NCI-H446 treated with DMSO at 0.1 percent for 48 hours (cell line): ENCODE data around the gene KRTAP10-7.
"Not testable (repeated sequence)": the region's sequence is repeated elsewhere in the genome, so short reads cannot be mapped to it uniquely, and the experiment has no call there.

Source experiments
- DNase-seq: peaks from one replicate; lab custom pipeline; 2025; lab: John Stamatoyannopoulos, UW

The KRTAP10-7 gene

DNA sequence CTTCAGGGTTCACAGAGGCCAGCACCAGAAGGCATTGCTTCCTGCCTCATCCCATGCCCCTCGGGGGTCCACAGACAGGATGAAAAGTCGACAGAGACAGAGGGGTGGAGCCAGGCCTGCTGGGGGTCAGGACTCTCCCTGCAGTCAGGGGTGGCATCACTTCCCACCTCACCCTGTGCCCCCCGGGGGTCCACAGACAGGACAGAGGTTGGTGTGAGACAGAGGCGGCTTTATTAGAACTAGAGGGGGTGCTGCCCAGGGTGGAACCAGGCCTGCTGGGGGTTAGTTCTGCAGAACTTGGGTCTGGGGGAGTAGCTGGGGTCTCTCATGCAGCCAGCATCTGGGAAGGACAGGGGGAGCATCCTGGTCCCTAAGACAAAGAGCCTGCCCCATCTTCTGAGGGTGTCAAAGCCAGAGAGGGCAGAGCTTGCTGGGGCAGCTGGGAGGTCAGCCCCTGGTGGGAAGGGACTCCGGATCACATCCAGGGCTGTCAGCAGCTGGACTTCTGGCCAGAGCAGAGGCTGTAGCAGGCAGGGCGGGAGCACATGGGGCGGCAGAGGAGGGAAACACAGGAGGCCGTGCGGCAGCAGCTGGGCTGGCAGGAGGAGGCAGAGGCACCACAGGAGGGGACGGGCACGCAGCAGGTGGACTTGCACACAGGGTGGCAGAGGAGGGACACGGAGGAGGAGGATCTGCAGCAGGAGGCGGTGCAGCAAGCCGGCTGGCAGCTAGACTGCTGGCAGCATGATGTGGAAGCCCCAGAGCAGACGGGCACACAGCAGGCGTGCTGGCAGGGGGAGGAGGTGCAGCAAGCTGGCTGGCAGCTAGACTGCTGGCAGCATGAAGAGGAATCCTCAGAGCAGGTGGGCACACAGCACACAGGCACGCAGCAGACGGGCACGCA, 9.2 kb upstream of the KRTAP10-7 start:
- not testable (repeated sequence) for DNase-seq

DNA sequence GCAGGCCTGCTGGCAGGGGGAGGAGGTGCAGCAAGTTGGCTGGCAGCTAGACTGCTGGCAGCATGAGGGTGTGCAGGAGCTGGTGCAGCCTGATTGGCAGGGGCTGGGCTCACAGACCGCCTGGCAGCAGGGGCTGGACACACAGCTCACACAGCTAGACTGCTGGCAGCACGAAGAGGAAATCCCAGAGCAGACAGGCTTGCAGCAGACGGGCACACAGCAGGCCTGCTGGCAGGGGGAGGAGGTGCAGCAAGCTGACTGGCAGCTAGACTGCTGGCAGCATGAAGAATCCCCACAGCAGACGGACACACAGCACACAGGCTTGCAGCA, 8.6 kb upstream of the KRTAP10-7 start:
- not testable (repeated sequence) for DNase-seq

DNA sequence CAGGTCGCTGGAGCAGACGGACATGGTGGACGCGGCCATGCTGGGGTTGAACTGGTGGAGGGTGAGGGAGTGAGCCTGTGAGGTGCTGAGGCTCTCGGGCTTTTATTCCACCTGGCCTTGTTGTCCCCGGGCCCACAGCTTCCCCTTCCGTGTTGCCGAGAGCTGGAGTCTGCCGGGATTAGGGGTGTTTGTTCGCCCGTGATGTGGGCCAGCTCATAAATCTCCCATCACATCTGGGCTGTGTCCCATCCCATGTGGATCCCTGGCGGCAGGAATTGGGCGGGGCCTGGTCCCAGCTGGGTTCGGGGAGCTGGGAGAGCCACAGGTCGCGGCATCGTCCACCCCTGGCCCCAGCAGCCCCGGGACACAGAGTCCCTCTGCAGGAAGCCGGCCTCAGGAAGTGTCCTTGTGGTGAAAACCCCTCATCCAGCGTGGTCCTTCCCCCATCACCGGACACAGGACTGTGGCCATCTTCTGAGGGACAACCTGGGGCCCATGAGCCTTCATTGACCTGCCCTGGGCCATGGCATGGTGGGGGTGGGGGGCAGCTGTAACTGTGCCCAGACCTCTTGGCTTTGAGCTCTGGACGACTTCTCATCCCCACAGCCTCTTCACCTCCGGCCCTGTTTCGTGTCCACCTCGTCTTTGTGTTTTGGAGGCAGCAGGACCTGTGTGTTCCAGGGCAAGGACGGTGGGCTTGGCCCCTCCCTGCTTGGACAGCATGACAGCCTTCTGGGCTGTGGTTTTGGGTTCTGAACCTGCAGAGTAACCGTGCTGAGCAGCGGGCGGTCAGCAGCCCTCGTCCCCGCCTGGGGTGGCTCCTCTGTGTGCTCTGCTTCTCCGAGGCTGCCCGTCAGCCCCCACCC, 7.7 kb upstream of the KRTAP10-7 start, which contains the start of gene KRTAP10-6:
TSS of gene KRTAP10-6 (minus strand) at position 60 of the 866 bp plus-strand sequence. CDS start at position 39, 21 bp downstream.
- DNase-seq, result no peak

DNA sequence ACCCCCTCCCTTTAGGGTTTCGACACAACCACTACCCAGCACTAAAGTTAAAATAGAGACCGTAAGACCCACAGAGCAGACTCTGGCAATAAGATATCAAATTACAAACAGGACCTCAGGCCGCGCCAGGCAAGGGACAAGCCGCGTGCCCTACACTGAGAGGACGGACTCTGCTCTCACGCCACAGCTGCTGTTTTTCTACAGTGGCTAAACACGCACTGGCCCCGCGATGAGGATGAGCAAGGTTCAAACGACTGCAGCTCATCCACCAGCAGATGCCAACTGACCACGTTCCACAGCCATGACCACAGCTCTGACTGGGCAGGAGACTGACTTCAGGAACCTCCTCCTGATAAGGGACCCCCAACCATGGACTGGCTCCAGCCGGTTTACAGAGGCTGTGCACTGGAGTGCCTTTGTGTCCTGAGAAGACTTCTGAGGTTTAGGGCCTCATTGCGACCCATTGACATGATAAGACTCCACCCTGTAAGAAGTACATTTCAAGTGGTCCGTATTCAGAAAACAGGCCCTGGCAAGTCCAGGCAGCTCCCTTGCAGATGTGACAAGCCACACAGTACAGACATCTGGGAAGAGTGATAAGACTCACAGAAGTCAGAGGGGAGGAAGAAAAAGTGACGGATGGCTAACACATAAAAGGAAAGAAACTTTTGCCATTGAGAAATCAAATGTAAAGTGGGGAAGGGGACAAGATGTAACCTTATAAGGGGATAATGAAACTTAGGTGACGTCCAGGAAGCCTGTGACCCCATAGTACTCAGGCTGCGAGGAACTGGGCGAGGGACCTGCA, 6.6 kb upstream of the KRTAP10-7 start:
- no peak for DNase-seq

DNA sequence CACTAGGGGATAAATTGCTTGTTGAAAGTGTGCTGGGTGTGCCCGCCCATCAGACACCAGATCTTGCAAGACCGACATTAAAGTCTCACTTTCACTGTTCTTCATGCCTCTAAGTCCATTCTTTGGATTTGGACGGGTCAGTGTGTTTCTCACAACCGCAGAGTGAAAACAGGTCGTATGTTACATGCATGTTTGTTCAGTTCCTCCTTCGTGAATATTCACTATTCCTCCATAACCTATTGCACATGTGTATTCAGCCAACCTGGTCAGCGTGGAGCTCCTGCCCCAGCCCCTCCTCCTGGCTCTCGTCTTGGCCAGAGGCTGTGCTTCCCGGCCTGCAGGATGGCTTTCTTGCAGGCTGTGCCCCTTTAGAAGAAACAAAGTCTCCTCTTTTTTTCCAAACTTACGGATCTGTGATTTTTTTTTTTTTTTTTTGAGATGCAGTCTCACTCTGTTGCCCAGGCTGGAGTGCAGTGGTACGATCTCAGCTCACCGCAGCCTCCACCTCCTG, 5.9 kb upstream of the KRTAP10-7 start:
- no peak for DNase-seq

DNA sequence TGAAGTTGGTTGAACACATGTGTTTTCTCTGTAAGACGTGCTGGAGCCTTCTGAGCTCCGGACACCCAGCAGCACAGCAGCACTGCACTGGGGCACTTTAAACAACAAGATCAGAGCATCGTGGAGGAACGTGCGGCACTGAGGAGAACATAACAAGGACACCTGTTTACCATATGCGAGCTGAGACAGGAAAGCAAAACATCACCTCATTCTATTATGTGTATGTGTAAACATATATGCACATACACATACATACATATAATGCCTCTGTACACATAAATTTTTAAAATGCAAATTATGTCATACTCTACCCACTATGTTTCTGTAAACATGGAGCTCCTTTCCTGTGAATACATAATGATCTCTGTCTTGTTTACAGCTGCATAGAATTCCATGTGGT, 4.9 kb upstream of the KRTAP10-7 start:
- DNase-seq, result no peak

DNA sequence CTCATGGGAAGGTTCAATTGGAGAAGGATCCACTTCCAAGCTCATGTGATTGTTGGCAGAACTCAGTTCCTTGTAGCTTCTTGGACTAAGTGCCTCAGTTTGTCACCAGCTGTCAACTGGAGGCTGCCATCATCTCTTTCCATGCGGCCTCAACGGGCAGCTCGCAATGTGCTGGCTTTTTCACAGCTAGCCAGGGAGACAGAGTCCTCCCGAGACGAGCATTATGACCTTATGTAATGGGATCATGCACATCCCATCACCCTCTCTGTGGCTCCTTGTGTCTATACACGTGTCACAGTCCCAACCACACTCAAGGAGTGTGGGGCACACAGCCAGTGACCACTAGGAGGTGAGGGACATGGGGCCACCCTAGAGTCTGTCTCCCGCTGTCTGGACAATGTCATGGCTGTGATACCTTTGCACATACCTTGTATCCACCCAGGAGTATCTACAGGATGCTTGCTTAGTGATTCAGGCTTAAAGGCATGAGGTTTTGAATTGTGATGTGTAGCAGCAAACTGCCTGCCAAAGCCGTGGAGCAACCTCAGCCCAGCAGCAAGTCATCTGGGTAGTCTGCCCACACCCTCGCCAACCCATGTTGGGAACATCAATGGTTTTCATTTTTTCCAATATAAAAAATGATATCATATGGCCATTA, 4.2 kb upstream of the KRTAP10-7 start:
- no peak for DNase-seq

DNA sequence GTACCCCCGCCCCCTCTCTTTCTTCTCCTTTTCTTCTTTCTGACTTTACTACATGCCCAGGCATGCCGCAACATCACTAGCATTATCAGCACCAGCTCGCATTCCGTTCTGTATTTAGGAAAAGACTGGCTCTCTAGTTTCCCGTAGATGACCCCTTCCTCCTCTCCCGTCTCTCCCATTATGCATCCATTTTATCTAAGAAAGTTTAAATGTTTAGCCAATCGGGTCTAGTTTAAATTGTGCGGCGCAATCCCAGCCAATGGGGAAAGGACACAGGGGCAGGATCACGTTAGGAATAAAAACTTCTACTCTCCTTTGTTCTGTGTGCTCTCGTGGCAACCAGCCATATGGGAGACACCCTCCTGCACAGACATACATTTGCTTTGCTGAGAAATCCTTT, 2.3 kb upstream of the KRTAP10-7 start:
- DNase-seq, result no peak

DNA sequence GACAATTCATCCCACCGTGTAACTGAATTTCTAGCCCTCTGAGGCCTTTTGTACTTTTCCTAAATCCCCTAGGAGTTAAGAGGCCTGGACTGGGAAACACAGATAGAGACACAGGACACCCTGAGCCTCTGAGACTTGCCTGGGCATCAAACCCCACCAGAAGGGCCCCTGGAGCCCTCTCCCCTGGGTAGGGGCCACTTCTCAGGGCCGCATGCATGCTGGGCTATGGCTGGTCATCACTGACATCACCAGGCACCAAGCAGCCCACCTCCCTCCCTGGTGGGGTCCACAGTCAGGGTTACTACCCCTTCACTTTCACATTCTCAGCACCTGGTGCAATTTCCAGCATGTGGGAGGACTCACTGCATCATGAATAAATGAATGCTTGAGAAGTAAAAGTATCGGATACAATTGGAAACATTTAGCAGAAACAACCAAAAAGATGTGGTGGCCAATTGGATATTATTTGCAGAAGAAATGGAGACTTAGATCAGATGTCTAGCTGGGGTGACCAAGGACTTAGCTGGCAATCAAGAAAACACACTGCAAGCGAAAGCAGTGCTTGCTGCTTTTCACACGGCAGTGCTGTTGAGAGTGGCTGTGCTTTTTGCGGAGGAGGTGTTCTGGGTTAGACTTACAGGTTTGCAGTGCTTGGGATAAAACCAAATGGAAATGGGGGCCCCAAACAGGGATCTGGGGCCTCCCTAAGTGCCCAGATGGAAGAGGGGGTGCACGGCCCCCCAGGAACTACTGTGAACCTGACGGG, 950 bp upstream of the KRTAP10-7 start:
- DNase-seq, result no peak

DNA sequence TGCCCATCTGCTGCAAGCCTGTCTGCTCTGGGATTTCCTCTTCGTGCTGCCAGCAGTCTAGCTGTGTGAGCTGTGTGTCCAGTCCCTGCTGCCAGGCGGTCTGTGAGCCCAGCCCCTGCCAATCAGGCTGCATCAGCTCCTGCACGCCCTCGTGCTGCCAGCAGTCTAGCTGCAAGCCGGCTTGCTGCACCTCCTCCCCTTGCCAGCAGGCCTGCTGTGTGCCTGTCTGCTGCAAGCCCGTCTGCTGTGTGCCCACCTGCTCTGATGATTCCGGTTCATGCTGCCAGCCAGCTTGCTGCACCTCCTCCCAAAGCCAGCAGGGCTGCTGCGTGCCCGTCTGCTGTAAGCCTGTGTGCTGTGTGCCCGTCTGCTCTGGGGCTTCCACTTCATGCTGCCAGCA, 694 bp downstream of the KRTAP10-7 start:
- not testable (repeated sequence) for DNase-seq

DNA sequence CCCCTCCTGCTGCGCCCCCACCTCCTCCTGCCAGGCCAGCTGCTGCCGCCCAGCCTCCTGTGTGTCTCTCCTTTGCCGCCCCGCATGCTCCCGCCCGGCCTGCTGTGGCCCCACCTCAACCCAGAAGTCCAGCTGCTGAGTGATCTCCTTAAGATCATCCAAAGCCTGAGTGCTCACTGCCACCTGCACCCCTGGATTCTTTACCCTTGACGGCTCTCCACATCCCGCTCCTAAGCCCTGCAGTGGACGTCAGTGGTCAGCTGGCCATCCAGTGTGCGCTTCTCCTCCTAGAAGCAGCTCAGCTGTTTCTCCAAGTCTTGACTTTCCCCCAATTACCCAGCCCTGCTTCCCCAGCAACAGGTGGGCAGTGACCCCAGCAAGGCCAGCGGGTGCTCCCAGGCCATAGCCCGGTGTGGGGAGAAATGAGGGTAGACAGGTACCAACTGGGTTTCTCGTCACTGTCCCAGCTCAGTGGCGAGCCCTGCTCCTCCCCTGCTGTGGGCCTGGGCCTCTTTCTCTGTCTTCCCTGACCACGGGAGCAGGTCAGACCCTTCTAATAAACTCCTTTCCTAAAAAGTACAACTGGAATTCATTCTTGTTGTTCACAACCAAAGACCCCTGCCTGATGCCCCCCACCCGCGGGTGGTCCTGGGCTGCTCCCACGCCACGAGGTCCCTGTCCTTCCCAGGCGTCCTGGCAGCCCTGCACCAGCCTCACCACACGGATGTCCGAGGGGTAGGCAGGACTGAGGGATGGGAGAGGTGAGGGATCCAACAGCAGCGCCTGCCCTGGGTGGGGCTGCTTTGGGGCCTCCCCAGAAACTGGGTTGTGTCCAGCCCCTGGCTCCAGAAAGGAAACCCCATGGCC, 1.4 kb downstream of the KRTAP10-7 start:
- no peak for DNase-seq

DNA sequence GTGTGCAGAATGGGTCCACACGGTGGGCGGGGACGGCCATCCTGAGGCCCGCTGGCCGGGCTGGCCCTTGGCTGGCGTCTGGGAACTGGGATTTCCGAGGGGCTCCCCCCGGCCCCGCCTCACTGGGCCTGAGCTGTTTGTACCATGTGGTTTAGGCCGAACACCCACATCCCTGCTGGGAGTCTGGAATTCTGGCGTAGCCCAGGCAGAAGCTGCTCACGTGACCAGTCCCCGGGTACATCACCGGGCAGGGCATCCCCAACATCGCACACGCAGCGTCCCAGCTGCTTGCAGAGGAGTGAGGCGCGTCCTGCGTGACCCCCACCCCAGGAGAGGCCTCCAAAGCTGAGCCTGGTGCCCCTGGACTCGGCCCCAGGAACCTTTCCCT, 2.1 kb downstream of the KRTAP10-7 start:
- DNase-seq, result no peak

DNA sequence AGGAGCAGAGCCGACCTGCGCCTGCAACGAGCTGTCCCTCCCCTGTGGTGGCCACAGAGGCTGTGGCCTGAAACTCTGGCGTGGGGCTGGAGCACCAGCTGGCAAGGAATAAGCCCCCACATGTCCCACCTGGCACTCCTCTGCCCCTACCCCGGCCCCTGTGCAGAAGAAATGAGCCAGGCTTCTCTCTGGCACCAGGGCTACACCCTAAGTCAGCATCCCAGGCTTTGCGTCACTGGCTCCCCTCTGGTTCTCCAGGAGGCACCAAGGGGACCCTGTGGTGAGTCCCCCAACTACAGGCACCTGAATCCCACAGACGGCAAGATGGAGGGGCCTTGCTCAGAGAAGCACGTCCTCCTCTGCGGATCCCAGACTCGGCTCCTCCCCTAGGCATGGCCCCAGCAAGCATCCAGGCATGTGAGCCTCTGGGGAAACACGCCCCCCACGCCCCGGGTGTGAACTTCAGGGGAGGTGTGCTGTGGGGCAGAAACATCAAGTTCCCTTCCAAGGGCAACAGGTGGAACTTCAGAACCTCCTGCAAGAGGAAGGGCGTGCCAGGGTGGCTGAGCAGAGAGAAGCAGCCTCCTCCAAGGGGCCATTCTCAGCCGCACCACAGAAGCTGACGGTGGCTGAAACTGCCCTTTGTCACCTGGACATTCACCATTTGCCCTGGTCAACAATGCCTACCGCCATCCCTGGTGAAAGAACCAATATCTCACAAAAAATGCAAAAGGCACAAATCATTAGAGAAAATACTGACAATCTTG, 2.9 kb downstream of the KRTAP10-7 start:
- DNase-seq, result no peak

DNA sequence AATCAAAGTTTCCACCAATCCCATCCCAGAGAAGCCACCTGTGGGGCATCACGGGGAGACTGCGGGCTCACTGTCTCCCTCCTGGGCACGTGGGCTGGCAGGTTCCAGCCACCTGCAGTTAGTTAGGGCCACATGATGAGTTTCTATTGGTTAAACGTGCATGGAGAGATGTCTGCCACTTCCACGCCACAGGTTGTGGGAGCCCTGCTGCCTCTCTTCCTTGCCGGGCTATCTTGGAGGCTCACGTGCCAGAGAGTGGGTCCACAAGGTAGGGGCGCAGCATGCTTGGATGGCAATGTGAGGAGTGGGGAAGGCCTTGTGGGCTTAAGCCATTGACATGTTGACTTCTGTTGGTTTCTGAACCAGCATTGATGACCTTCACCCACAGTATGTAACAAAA, 3.5 kb downstream of the KRTAP10-7 start:
- DNase-seq, result no peak

DNA sequence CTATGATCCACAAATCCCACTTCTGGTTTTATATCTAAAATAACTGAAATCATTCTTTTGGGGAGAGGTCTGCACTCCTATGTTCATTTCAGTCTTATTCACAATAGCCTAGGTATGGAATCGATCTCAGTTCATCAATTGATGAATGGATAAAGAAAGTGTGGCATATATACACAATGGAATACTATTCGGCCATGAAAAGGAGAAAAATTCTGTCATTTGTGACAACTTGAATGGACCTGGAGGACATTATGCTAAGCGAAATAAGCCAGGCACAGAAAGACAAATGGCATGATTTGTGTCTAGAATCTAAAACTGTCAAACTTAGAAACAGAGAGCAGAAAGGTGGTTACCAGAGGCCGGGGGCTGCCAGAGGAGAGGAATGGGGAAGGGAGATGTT, 6.1 kb downstream of the KRTAP10-7 start:
- DNase-seq, result no peak

DNA sequence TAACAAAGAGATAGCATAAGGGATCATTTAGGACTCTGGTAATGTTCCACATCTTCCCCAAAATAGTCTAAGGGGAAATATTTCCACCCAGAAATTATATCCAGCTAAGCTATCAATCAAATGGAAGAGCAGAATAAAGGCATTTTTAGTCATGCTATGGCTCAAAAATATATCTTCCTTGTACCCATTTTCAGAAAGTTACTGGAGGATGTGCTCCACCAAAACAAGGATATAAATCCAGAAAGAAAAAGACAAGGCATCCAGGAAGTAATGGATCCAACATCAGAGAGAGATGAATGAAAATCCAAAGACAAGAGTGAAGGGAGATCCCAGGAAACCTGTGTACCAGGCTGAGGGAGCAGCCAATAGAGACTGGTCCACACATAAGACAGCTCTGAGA, 8.8 kb downstream of the KRTAP10-7 start:
- DNase-seq, result no peak

DNA sequence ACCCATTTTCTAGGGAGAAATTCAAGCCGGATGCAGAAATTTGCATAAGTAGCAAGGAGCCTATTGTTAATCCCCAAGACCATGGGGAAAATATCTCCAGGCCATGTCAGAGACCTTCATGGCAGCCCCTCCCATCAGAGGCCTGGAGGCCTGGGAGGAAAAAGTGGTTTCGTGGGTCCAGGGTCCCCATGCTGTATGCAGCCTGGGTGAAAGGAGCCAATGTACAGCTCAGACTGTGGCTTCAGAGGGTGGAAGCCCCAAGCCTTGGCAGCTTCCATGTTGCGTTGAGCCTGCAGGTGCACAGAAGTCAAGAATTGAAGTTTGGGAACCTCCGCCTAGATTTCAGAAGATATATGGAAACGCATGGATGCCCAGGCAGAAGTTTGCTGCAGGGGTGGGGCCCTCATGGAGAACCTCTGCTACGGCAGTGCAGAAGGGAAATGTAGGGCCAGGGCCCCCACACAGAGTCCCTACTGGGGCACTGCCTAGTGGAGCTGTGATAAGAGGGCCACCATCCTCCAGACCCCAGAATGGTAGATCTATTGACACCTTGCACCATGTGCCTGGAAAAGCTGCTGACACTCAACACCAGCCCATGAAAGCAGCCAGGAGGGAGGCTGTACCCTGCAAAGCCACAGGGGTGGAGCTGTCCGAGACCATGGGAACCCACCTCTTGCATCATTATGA, 9.9 kb downstream of the KRTAP10-7 start:
- not testable (repeated sequence) for DNase-seq

DNA sequence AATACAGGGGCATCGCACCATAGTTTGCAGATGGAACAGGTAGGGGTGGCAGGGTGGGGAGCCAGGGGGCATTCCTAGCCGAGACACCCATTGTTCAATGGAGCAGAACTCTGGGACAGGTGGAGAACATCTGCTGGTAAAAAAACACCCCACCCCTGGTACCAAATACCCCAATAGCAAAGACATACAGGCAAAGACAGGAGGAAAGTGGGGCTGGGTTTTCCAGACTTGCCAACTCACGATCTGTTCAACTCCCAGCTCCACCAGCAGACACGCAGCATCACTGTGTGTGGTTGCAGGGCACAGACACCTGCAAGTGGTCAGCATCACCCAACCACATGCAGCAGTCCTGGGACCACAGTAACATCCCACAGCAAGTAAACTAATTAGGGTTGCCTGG, 11.2 kb downstream of the KRTAP10-7 start:
- DNase-seq, result no peak
